Body of pancreas (tissue), 4 donors: ENCODE results near the gene ZBTB17.

Experiments
- CTCF ChIP-seq, 7 experiments: fragments of 450-650 bp in 4 of 7; fragments of 200-600 bp in 3 of 7; sonication (generic) in 3 of 7; IDR thresholded peaks; one replicate each; pipeline ENCODE4 v1.5.1; 2016 to 2019; ENCODE audit warnings: antibody characterized with exemption in 7 of 7
- POLR2A ChIP-seq, 3 donors: fragments of 450-650 bp; IDR thresholded peaks; one replicate each; pipeline ENCODE4 v1.6.1; 2016; ENCODE audit warnings: antibody characterized with exemption in 3 of 3, mild to moderate bottlenecking in 2 of 3

- no peak for TF ChIP-seq CTCF (IDR thresholded peaks at IDR 0.05)
- no peak for TF ChIP-seq POLR2A (IDR thresholded peaks at IDR 0.05)
Observed at GRCh38 chr1:15955552-15955951, 20.3 kb downstream of the ZBTB17 start.
